Measurements from ENCODE around the gene MICAL3. TPM values are rescaled to one million over a fixed set of nuclear protein-coding genes. Genes with fewer than 3 reads are reported as not detected.

The MICAL3 gene
- total RNA-seq, 1 donor from 2014 or later: 103 TPM

DNA sequence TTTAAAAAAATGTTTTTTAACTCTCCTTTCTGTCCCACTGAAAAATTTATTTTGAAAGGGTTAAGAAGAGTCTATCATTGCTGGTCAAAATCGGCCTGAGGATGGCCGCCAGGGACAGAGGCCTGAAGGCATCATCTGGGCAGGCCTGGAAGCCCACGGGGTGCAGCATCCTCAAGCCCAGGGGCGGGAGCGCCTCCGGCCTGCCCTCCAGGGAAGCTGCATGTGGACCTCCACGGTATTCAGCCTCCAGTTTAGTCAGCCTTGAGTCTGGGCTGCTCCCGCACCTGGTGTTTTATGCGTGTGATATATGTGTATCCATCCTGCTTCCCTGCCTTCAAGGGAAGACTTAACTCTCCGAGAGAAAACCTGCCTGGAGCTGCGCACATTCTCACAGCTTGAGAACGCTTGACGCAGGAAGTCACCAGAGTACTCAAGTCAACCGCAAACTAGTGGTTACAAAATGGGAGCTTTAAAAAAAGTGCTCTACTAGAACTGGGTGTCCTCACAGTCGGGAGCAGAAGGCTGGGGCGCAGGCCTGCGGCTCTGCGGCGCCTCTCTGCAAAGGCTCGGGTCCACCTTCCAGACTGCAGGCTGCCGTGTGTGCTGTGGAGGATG lies 236.5 kb downstream of the MICAL3 start:
- TF ChIP-seq, protein P1, sequence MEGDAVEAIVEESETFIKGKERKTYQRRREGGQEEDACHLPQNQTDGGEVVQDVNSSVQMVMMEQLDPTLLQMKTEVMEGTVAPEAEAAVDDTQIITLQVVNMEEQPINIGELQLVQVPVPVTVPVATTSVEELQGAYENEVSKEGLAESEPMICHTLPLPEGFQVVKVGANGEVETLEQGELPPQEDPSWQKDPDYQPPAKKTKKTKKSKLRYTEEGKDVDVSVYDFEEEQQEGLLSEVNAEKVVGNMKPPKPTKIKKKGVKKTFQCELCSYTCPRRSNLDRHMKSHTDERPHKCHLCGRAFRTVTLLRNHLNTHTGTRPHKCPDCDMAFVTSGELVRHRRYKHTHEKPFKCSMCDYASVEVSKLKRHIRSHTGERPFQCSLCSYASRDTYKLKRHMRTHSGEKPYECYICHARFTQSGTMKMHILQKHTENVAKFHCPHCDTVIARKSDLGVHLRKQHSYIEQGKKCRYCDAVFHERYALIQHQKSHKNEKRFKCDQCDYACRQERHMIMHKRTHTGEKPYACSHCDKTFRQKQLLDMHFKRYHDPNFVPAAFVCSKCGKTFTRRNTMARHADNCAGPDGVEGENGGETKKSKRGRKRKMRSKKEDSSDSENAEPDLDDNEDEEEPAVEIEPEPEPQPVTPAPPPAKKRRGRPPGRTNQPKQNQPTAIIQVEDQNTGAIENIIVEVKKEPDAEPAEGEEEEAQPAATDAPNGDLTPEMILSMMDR (IDR thresholded peaks at IDR 0.05; ENCODE audit: unreplicated experiment): no peak
- Mint-ChIP-seq H3K27me3 (ENCODE audit: low read depth) (no peaks in the 10 kb centered on the region), H3K36me3 (no peaks in the 10 kb centered on the region), H3K9me3 (no peaks in the 10 kb centered on the region), H3K4me3 (no peak overlapping the region), H3K27ac (no peak overlapping the region), H3K4me1 (no peaks in the 10 kb centered on the region)
- DNase-seq (ENCODE audit: low spot score in 2 of 2, unreplicated experiment in 2 of 2): no peak

DNA sequence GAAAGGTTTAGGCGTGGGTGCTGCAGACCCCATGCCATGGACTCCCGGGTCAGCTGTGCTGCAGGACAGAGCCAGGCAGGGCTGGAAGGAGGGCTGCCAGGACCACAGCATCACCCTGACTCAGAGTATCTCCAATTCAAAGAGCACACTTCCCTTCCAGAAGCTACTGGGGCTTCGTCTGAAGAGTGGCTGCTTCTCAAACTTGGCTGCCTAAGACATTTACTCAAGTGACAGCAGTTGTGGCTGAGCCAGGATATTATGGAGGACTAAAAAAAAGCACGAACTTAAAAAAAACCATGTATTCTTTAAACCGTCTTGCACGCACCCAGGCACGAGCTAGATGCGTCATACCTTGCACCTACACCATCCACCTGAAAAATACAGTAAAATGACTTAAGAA lies 237.1 kb downstream of the MICAL3 start:
- Mint-ChIP-seq H3K4me3 (no peak overlapping the region), H3K36me3 (no peaks in the 10 kb centered on the region), H3K27ac (no peak overlapping the region), H3K27me3 (ENCODE audit: low read depth) (no peaks in the 10 kb centered on the region), H3K9me3 (no peaks in the 10 kb centered on the region), H3K4me1 (peaks cover 2% of the 10 kb centered on the region)
- DNase-seq (ENCODE audit: low spot score in 2 of 2, unreplicated experiment in 2 of 2): no peak
- TF ChIP-seq, protein P1 (IDR thresholded peaks at IDR 0.05; ENCODE audit: unreplicated experiment): no peak

DNA sequence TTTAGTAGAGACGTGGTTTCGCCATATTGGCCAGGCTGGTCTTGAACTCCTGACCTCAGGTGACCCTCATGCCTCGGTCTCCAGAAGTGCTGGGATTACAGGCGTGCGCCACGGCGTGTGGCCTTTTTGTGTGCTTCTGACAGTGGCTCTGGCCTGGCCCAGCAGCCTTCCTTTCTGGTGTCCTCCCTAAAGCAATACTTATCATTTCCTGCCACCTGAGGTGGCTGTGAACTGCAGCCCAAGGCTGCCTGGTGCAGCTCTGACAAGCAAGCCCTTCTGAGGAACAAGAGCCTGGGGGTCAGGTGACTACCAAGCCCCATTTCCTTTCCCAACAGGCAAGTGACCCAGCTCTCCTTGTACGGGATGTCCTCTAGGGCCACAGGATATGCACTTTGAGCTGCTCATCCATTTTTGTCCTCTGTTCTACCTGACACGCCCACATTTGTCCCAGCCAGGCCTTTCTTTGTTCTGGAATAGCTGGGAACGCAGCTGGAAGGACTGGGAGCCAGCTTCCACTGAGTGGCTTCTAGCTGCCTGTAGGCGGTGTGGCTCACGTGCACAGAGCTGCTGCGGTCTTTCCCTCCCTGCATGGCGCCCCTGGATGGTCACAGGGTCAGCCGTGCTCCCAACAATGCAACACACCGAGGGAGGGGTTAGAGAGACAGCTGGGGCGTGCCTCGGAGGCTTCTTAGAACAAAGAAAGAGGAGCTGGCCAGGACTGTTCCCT lies 237.8 kb downstream of the MICAL3 start:
- Mint-ChIP-seq H3K4me1 (peaks cover 3% of the 10 kb centered on the region), H3K9me3 (no peaks in the 10 kb centered on the region), H3K27me3 (ENCODE audit: low read depth) (no peaks in the 10 kb centered on the region), H3K36me3 (no peaks in the 10 kb centered on the region), H3K4me3 (no peak overlapping the region), H3K27ac (no peak overlapping the region)
- DNase-seq (ENCODE audit: low spot score in 2 of 2, unreplicated experiment in 2 of 2): no peak
- TF ChIP-seq, protein P1 (IDR thresholded peaks at IDR 0.05; ENCODE audit: unreplicated experiment): no peak

DNA sequence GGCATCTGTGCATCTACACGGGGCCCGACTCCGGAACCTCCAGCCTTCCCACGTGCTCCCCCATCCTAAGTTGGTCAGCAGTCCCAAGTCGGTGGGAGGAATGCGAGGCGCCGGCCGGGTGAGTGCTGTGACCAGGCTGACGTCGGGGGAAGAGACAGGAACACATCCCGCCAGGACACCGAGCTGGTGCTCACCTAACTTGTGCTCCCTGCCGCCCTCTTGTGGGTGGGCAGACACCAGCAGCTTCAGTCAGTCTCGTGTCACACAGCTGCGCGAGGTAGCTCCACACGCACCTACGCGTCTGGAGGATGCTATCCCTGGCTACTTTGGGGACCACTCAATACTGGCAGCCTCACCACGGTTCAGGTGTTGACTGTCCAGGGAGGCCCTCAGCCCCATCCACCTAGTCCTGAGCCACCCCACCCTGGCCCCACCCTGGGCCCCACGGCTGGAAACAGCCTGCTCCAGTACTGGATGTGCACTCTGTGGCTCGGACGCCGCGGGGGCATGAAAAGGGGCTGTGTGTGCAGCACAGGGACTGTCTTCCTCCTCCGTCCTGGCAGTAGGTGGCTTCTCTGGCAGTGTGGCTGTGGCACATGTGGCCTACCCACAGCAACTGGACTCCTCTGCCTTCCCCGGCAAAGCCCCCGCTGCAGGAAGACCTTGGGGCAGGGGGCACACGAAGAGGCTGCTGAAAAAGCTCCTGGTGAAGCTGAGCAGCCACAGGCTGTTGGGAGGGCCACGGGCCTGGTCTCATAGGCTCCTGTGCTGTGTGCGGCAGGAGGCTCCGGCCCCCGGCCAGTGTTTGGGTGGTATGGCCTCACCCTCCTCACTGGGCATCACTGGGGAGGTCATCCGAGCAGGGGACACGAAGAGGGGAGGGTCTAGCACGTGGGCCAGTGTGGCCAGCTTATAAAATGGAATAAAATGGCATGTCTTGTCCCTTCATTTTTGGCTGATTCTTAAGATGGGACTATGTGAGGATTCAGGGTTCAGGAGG lies 238.9 kb downstream of the MICAL3 start:
- Mint-ChIP-seq H3K9me3 (no peaks in the 10 kb centered on the region), H3K36me3 (no peaks in the 10 kb centered on the region), H3K4me3 (no peak overlapping the region), H3K4me1 (peaks cover 12% of the 10 kb centered on the region), H3K27ac (no peak overlapping the region), H3K27me3 (ENCODE audit: low read depth) (no peaks in the 10 kb centered on the region)
- TF ChIP-seq, protein P1 (IDR thresholded peaks at IDR 0.05; ENCODE audit: unreplicated experiment): no peak
- DNase-seq (ENCODE audit: low spot score in 2 of 2, unreplicated experiment in 2 of 2): peak in 1 of 2 experiments; percentile 53

DNA sequence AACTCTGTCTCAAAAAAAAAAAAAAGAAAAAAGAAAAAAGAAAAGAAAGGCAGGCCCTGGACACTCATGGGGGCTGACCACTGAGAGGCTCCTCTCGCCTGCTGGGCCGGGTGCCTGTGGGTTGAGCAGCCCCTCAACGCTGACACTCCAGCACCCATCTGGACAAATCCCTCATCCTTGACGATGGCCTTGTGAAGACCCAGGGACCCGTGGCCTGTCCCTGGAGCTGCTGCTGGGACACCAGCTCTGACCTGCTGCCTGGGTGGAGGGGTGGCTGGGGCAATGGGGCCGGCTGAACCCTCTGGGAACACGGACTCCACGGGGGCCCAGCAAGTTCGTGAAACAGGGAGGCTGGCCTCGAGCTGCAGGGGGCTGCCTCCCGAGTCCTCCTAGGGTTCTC lies 239.6 kb downstream of the MICAL3 start:
- H3K27me3 Mint-ChIP-seq (ENCODE audit: low read depth): no peaks in the 10 kb centered on the region
- DNase-seq (ENCODE audit: low spot score in 2 of 2, unreplicated experiment in 2 of 2): no peak
- H3K36me3 Mint-ChIP-seq: no peaks in the 10 kb centered on the region
- TF ChIP-seq, protein P1 (IDR thresholded peaks at IDR 0.05; ENCODE audit: unreplicated experiment): no peak
- H3K4me1 Mint-ChIP-seq: peaks cover 18% of the 10 kb centered on the region
- H3K4me3 Mint-ChIP-seq: no peak overlapping the region
- H3K27ac Mint-ChIP-seq: no peak overlapping the region
- H3K9me3 Mint-ChIP-seq: no peaks in the 10 kb centered on the region

Measured in mesothelial cell of epicardium (in vitro differentiated cells).